Measurements from ENCODE around the gene USP13.

- TF ChIP-seq CTCF (IDR thresholded peaks at IDR 0.05) = no peak
- TF ChIP-seq EZH2 (IDR thresholded peaks at IDR 0.05; ENCODE audit: borderline replicate concordance, insufficient read depth, low read depth, low read length, poor library complexity, severe bottlenecking) = no peak
Measured at GRCh38 chr3:179729086-179729485, 76.2 kb downstream of the USP13 start.
